ENCODE data around the gene LCE6A. TPM values are rescaled to one million over a fixed set of nuclear protein-coding genes. Genes with fewer than 3 reads are reported as not detected.

Gene LCE6A
- total and polyA plus RNA-seq, 4 donors = not detected

- Histone ChIP-seq H3K36me3 (ENCODE audit: control insufficient read depth in 1 of 2, insufficient read depth in 2 of 2, low read length in 1 of 2) (no peaks in the 10 kb centered on the region), H3K4me1 (ENCODE audit: control insufficient read depth in 1 of 2, insufficient read depth in 2 of 2, low read length in 2 of 2) (peaks cover 3 to 5% of the 10 kb centered on the region in 2 donors), H3K9me3 (ENCODE audit: control insufficient read depth, low read length) (no peaks in the 10 kb centered on the region), H3K27ac (ENCODE audit: low read depth in 1 of 2, low read length in 2 of 2) (no peak overlapping the region), H3K4me3 (ENCODE audit: low read length in 2 of 2) (no peak overlapping the region), H3K27me3 (ENCODE audit: control insufficient read depth in 1 of 2, insufficient read depth in 2 of 2, low read length in 1 of 2) (no peaks in the 10 kb centered on the region)
- intact Hi-C loops (cut with DNase I) = no loop called here
- DNase-seq (no peak), ATAC-seq (ENCODE audit: low FRiP score) (no peak)
- WGBS, 2 donors = 94 to 97% methylated on average over 4 of the region's 4 CpGs
Observed at GRCh38 chr1:152880316-152880715, 37.7 kb downstream of the LCE6A start.

DNA sequence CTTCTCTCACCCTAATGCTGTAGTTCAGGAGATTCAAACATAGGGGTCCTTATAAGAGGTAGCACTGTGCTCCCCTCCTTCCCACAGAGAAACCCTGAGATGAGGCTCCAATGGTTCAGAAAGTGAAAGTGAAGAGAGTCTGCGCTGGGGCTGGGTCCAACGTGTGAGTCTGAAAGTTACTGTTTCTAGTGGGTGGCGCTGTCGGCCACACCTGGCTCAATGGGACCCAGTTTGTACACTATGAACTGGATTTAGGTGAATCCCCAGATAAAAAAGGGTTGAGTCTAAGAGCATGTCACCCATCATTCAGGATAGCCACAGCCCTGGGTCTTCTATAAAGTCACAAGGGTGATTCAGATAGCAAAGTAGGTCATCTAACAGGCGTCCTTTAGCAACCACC is 38.3 kb downstream of the LCE6A start:
- Histone ChIP-seq H3K27me3 (ENCODE audit: control insufficient read depth in 1 of 2, insufficient read depth in 2 of 2, low read length in 1 of 2) (no peaks in the 10 kb centered on the region), H3K4me1 (ENCODE audit: control insufficient read depth in 1 of 2, insufficient read depth in 2 of 2, low read length in 2 of 2) (peaks cover 3 to 7% of the 10 kb centered on the region in 2 donors), H3K27ac (ENCODE audit: low read depth in 1 of 2, low read length in 2 of 2) (no peak overlapping the region), H3K36me3 (ENCODE audit: control insufficient read depth in 1 of 2, insufficient read depth in 2 of 2, low read length in 1 of 2) (no peaks in the 10 kb centered on the region), H3K4me3 (ENCODE audit: low read length in 2 of 2) (no peak overlapping the region), H3K9me3 (ENCODE audit: control insufficient read depth, low read length) (no peaks in the 10 kb centered on the region)
- intact Hi-C loops (cut with DNase I) = no loop called here
- DNase-seq (no peak), ATAC-seq (ENCODE audit: low FRiP score) (no peak)
- 77 to 83% methylated on average over 5 of the region's 5 CpGs for WGBS, 2 donors

DNA sequence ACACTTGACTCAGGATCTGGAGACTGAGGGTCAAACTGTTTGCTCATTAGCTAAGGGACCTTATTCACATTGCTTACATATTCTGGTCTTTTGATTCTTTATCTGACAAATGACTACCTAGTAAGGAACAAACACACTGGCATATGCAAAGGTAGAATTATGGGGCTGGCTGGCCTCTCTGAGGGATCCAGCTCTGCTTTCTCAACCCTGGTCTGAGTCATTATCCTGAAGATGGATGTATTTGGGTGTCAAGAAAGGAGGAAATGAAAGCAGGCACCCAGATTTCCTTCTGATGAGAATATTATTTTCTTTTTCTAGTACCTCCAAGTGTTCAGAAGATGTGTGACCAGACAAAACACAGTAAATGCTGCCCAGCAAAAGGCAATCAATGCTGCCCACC is 41.4 kb downstream of the LCE6A start:
- peaks cover 3 to 7% of the 10 kb centered on the region in 2 donors for H3K4me1 ChIP-seq (ENCODE audit: control insufficient read depth in 1 of 2, insufficient read depth in 2 of 2, low read length in 2 of 2)
- H3K27ac ChIP-seq (ENCODE audit: low read depth in 1 of 2, low read length in 2 of 2) = no peak overlapping the region
- intact Hi-C loops (cut with DNase I) = no loop called here
- H3K27me3 ChIP-seq (ENCODE audit: control insufficient read depth in 1 of 2, insufficient read depth in 2 of 2, low read length in 1 of 2) = no peaks in the 10 kb centered on the region
- no peaks in the 10 kb centered on the region for H3K36me3 ChIP-seq (ENCODE audit: control insufficient read depth in 1 of 2, insufficient read depth in 2 of 2, low read length in 1 of 2)
- no peak for ATAC-seq (ENCODE audit: low FRiP score)
- H3K4me3 ChIP-seq (ENCODE audit: low read length in 2 of 2) = no peak overlapping the region
- H3K9me3 ChIP-seq (ENCODE audit: control insufficient read depth, low read length) = no peaks in the 10 kb centered on the region
- DNase-seq = no peak

- H3K9me3 ChIP-seq (ENCODE audit: control insufficient read depth, low read length) = no peaks in the 10 kb centered on the region
- ATAC-seq (ENCODE audit: low FRiP score) (no peak), DNase-seq (no peak)
- WGBS, 2 donors = 83 to 92% methylated on average over 1 of the region's 1 CpG
- H3K36me3 ChIP-seq (ENCODE audit: control insufficient read depth in 1 of 2, insufficient read depth in 2 of 2, low read length in 1 of 2) = no peaks in the 10 kb centered on the region
- H3K27ac ChIP-seq (ENCODE audit: low read depth in 1 of 2, low read length in 2 of 2) = peak overlapping the region in 1 of 2 donors; percentile 41
- H3K27me3 ChIP-seq (ENCODE audit: control insufficient read depth in 1 of 2, insufficient read depth in 2 of 2, low read length in 1 of 2) = no peaks in the 10 kb centered on the region
- peaks cover 3 to 7% of the 10 kb centered on the region in 2 donors for H3K4me1 ChIP-seq (ENCODE audit: control insufficient read depth in 1 of 2, insufficient read depth in 2 of 2, low read length in 2 of 2)
- intact Hi-C loops (cut with DNase I) = no loop called here
- H3K4me3 ChIP-seq (ENCODE audit: low read length in 2 of 2) = no peak overlapping the region
Observed at GRCh38 chr1:152884506-152884905, 41.9 kb downstream of the LCE6A start.

DNA sequence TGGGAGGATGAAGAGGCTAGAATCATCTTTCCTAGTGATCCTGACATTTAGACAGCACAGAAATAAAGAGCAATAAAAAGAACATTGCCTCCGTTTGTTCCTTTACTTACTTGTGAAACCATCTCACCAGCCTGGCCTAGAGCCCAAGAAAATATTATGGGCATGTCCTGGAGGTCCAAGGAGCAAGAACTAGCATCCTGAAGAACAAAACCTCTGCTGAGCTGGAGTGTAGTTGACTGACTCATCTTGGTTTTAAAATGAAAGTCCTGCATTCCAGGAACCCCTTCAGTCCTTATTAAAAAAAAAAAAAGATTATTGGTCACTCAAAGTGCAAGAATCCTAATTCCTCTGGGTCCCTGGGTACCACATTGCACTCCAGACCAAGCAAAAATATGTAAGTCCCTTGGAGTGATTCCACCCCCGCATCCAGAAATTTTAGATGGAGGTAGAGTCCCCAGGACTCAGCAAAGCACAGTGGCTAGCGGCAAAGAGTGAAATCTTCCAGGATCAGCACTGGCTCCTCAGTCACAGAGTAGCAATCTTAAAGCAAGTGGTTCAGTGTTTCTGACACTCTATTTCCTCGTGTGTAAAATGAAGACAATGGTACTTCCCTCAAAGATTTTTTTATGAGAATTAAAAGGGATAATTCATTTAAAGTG is 42.4 kb downstream of the LCE6A start:
- Histone ChIP-seq H3K4me1 (ENCODE audit: control insufficient read depth in 1 of 2, insufficient read depth in 2 of 2, low read length in 2 of 2) (peaks cover 3 to 7% of the 10 kb centered on the region in 2 donors), H3K4me3 (ENCODE audit: low read length in 2 of 2) (no peak overlapping the region), H3K9me3 (ENCODE audit: control insufficient read depth, low read length) (no peaks in the 10 kb centered on the region), H3K36me3 (ENCODE audit: control insufficient read depth in 1 of 2, insufficient read depth in 2 of 2, low read length in 1 of 2) (no peaks in the 10 kb centered on the region), H3K27me3 (ENCODE audit: control insufficient read depth in 1 of 2, insufficient read depth in 2 of 2, low read length in 1 of 2) (no peaks in the 10 kb centered on the region), H3K27ac (ENCODE audit: low read depth in 1 of 2, low read length in 2 of 2) (peak overlapping the region; percentile 5 to 41)
- intact Hi-C loops (cut with DNase I) = no loop called here
- DNase-seq = no peak
- no peak for ATAC-seq (ENCODE audit: low FRiP score)
- WGBS, 2 donors = 54 to 57% methylated on average over 4 of the region's 4 CpGs

GRCh38 chr1:152886085-152886484 is 43.4 kb downstream of the LCE6A start:
- no peaks in the 10 kb centered on the region for H3K9me3 ChIP-seq (ENCODE audit: control insufficient read depth, low read length)
- no peaks in the 10 kb centered on the region for H3K27me3 ChIP-seq (ENCODE audit: control insufficient read depth in 1 of 2, insufficient read depth in 2 of 2, low read length in 1 of 2)
- H3K4me1 ChIP-seq (ENCODE audit: control insufficient read depth in 1 of 2, insufficient read depth in 2 of 2, low read length in 2 of 2) = peaks cover 3 to 7% of the 10 kb centered on the region in 2 donors
- no peak overlapping the region for H3K27ac ChIP-seq (ENCODE audit: low read depth in 1 of 2, low read length in 2 of 2)
- H3K36me3 ChIP-seq (ENCODE audit: control insufficient read depth in 1 of 2, insufficient read depth in 2 of 2, low read length in 1 of 2) = no peaks in the 10 kb centered on the region
- WGBS, 2 donors = 2 to 4% methylated on average over 3 of the region's 3 CpGs
- ATAC-seq (ENCODE audit: low FRiP score) = peak; percentile 34
- intact Hi-C loops (cut with DNase I) = no loop called here
- no peak overlapping the region for H3K4me3 ChIP-seq (ENCODE audit: low read length in 2 of 2)
- no peak for DNase-seq

- ATAC-seq (ENCODE audit: low FRiP score) = peak; percentile 54
Observed at GRCh38 chr1:152886758-152887409, 44.2 kb downstream of the LCE6A start.

GRCh38 chr1:152888126-152888525 is 45.5 kb downstream of the LCE6A start:
- H3K27ac ChIP-seq (ENCODE audit: low read depth in 1 of 2, low read length in 2 of 2) = no peak overlapping the region
- H3K36me3 ChIP-seq (ENCODE audit: control insufficient read depth in 1 of 2, insufficient read depth in 2 of 2, low read length in 1 of 2) = no peaks in the 10 kb centered on the region
- DNase-seq = no peak
- intact Hi-C loops (cut with DNase I) = no loop called here
- no peaks in the 10 kb centered on the region for H3K9me3 ChIP-seq (ENCODE audit: control insufficient read depth, low read length)
- no peak overlapping the region for H3K4me3 ChIP-seq (ENCODE audit: low read length in 2 of 2)
- peaks cover 3 to 7% of the 10 kb centered on the region in 2 donors for H3K4me1 ChIP-seq (ENCODE audit: control insufficient read depth in 1 of 2, insufficient read depth in 2 of 2, low read length in 2 of 2)
- no peaks in the 10 kb centered on the region for H3K27me3 ChIP-seq (ENCODE audit: control insufficient read depth in 1 of 2, insufficient read depth in 2 of 2, low read length in 1 of 2)
- 69 to 82% methylated on average over 1 of the region's 1 CpG for WGBS, 2 donors
- no peak for ATAC-seq (ENCODE audit: low FRiP score)

More at GRCh38 chr1:152886758-152887409, 44.2 kb downstream of the LCE6A start:
- H3K27ac ChIP-seq (ENCODE audit: low read depth in 1 of 2, low read length in 2 of 2) = peak overlapping the region in 1 of 2 donors; percentile 23
- peaks cover 3 to 7% of the 10 kb centered on the region in 2 donors for H3K4me1 ChIP-seq (ENCODE audit: control insufficient read depth in 1 of 2, insufficient read depth in 2 of 2, low read length in 2 of 2)
- H3K4me3 ChIP-seq (ENCODE audit: low read length in 2 of 2) = no peak overlapping the region
- no peaks in the 10 kb centered on the region for H3K9me3 ChIP-seq (ENCODE audit: control insufficient read depth, low read length)
- H3K36me3 ChIP-seq (ENCODE audit: control insufficient read depth in 1 of 2, insufficient read depth in 2 of 2, low read length in 1 of 2) = no peaks in the 10 kb centered on the region
- DNase-seq = no peak
- intact Hi-C loops (cut with DNase I) = no loop called here
- H3K27me3 ChIP-seq (ENCODE audit: control insufficient read depth in 1 of 2, insufficient read depth in 2 of 2, low read length in 1 of 2) = no peaks in the 10 kb centered on the region
- WGBS, 2 donors = 73 to 74% methylated on average over 8 of the region's 8 CpGs

Measured in aorta (tissue), 5 donors.